AG04449 (cell line): Measurements from ENCODE around the gene RYK.

Experiments used
- CTCF ChIA-PET: fragments of 350-600 bp; formaldehyde crosslinking; extraction: SDS; loops from one replicate; lab custom pipeline; 2021; ENCODE audit warnings: antibody characterized with exemption; lab: Yijun Ruan, JAX
- POLR2A ChIA-PET: fragments of 400-600, 350-600 bp; formaldehyde crosslinking; extraction: SDS; loops from one replicate; lab custom pipeline; 2020; ENCODE audit warnings: antibody characterized with exemption, inconsistent platforms; lab: Yijun Ruan, JAX
- DNase-seq: peaks from one replicate; pipeline ENCODE4 v3.0.0-alpha.2; 2010; ENCODE audit warnings: low read depth, low spot score
- H3K4me3 ChIP-seq: 2 replicates; pipeline ENCODE4 v1.5.1; 2011; ENCODE audit warnings: low read depth, mild to moderate bottlenecking, control low read depth, low read length
- CTCF ChIP-seq: IDR thresholded peaks from one replicate; pipeline ENCODE4 v1.5.1; 2011; ENCODE audit warnings: mild to moderate bottlenecking, moderate library complexity, low read length, control low read depth, inconsistent platforms; ENCODE audit not compliant: insufficient read depth; ENCODE audit errors: missing control alignments

Gene RYK

GRCh38 chr3:134294302-134295280 lies 43.9 kb upstream of the RYK start:
- H3K4me3 ChIP-seq = no peak overlapping the region
- CTCF ChIA-PET = interaction anchor here (1.1 to 3.7 kb wide), 6 partner anchors 14 to 195 kb away, joined by 3 to 25 read pairs (median 5); no protein-coding TSS in a partner anchor
- POLR2A ChIA-PET = no interaction called here
- no peak for TF ChIP-seq CTCF
- no peak for DNase-seq

- ChIA-PET POLR2A (no interaction called here), CTCF (interaction anchor here (0.7 to 1.3 kb wide), 2 partner anchors 16 to 80 kb away, joined by 3 read pairs; no protein-coding TSS in a partner anchor)
- TF ChIP-seq CTCF = no peak
- no peak overlapping the region for H3K4me3 ChIP-seq
- peak; percentile 49 for DNase-seq
Measured at GRCh38 chr3:134291319-134292254, 40.9 kb upstream of the RYK start.

GRCh38 chr3:134287512-134287911 lies 36.9 kb upstream of the RYK start:
- no peak overlapping the region for H3K4me3 ChIP-seq
- DNase-seq = no peak
- ChIA-PET CTCF (interaction anchor here (1.0 to 1.1 kb wide), 3 partner anchors 12 to 63 kb away, joined by 3 to 4 read pairs (median 3); no protein-coding TSS in a partner anchor), POLR2A (no interaction called here)
- TF ChIP-seq CTCF = no peak

- no peak for TF ChIP-seq CTCF
- POLR2A ChIA-PET = no interaction called here
- no peak for DNase-seq
- no peak overlapping the region for H3K4me3 ChIP-seq
- CTCF ChIA-PET = interaction anchor here (1.3 to 1.5 kb wide), 2 partner anchors 16 to 65 kb away, joined by 3 read pairs; no protein-coding TSS in a partner anchor
Measured at GRCh38 chr3:134284438-134284837, 33.8 kb upstream of the RYK start.

GRCh38 chr3:134282659-134283047 lies 32.0 kb upstream of the RYK start:
- H3K4me3 ChIP-seq = no peak overlapping the region
- ChIA-PET CTCF (interaction anchor here (2.8 kb wide), 1 partner anchor 70 kb away, joined by 13 read pairs; no protein-coding TSS in a partner anchor), POLR2A (no interaction called here)
- DNase-seq = no peak
- no peak for TF ChIP-seq CTCF
